CD4-positive, alpha-beta T cell treated with Interleukin-4 for 1 hour (primary cell): ENCODE data around the gene DDX46.
"Not testable (repeated sequence)": the region's sequence is repeated elsewhere in the genome, so short reads cannot be mapped to it uniquely, and the experiment has no call there.

ENCODE experiments used
- DNase-seq, 2 donors: peaks; one replicate each; pipeline ENCODE4 v3.0.0-alpha.2; 2020 to 2022

The DDX46 gene

GRCh38 chr5:134845852-134846640 is 87.5 kb downstream of the DDX46 start, which contains the start of gene C5orf24:
Gene C5orf24, plus strand, starts transcription at chr5:134845968. Its CDS starts 8,933 bp downstream, at chr5:134854901.
- peak; percentile 93 to 94 for DNase-seq

GRCh38 chr5:134846641-134846960 is 88.0 kb downstream of the DDX46 start:
- peak in 1 of 2 donors; percentile 42 for DNase-seq

- DNase-seq: not testable (repeated sequence)
Measured at GRCh38 chr5:134849434-134849933, 90.9 kb downstream of the DDX46 start.

- peak in 1 of 2 donors; percentile 10 for DNase-seq
Measured at GRCh38 chr5:134851307-134851923, 92.8 kb downstream of the DDX46 start.

GRCh38 chr5:134856465-134856864 is 97.9 kb downstream of the DDX46 start:
- DNase-seq: not testable (repeated sequence)

GRCh38 chr5:134857401-134857800 is 98.8 kb downstream of the DDX46 start:
- DNase-seq: no peak

GRCh38 chr5:134864707-134865106 is 106.1 kb downstream of the DDX46 start:
- DNase-seq: no peak

GRCh38 chr5:134873494-134873893 is 114.9 kb downstream of the DDX46 start:
- peak in 1 of 2 donors; percentile 32 for DNase-seq

GRCh38 chr5:134873987-134874830 is 115.6 kb downstream of the DDX46 start, which contains the start of gene TXNDC15:
Gene TXNDC15, plus strand, starts transcription at chr5:134874371. Its CDS starts 57 bp downstream, at chr5:134874428.
- DNase-seq: peak; percentile 79 to 81

- DNase-seq: peak; percentile 14 to 30
Measured at GRCh38 chr5:134874831-134875655, 116.5 kb downstream of the DDX46 start.

- DNase-seq: peak in 1 of 2 donors; percentile 6
Measured at GRCh38 chr5:134877159-134877558, 118.6 kb downstream of the DDX46 start.

- DNase-seq: no peak
Measured at GRCh38 chr5:134878403-134878802, 119.8 kb downstream of the DDX46 start.

GRCh38 chr5:134879456-134879855 is 120.9 kb downstream of the DDX46 start:
- no peak for DNase-seq
